Trophoblast cell (in vitro differentiated cells and primary cell): ENCODE results near the gene PLEKHA5.

Experiments
- DNase-seq, 2 donors: peaks; one replicate each; pipeline ENCODE4 v3.0.0-alpha.2; 2016
- H2AFZ ChIP-seq: 2 replicates; pipeline ENCODE4 v1.6.1; 2013; ENCODE audit warnings: low read length, moderate library complexity, mild to moderate bottlenecking; ENCODE audit not compliant: insufficient read depth, poor library complexity
- H2AK5ac ChIP-seq: 2 replicates; pipeline ENCODE4 v1.6.1; 2013; ENCODE audit warnings: mild to moderate bottlenecking, low read length
- H2BK120ac ChIP-seq: 2 replicates; pipeline ENCODE4 v1.6.1; 2013; ENCODE audit warnings: low read length, mild to moderate bottlenecking, moderate library complexity; ENCODE audit not compliant: insufficient read depth, poor library complexity
- H2BK12ac ChIP-seq: 2 replicates; pipeline ENCODE4 v1.6.1; 2013; ENCODE audit warnings: mild to moderate bottlenecking, low read length, moderate library complexity
- H2BK5ac ChIP-seq: 2 replicates; pipeline ENCODE4 v1.6.1; 2013; ENCODE audit warnings: low read length, low read depth, moderate library complexity, mild to moderate bottlenecking; ENCODE audit not compliant: poor library complexity
- H3K14ac ChIP-seq: 2 replicates; pipeline ENCODE4 v1.6.1; 2013; ENCODE audit warnings: mild to moderate bottlenecking, low read length
- H3K18ac ChIP-seq: 2 replicates; pipeline ENCODE4 v1.6.1; 2013; ENCODE audit warnings: mild to moderate bottlenecking, low read length
- H3K23ac ChIP-seq: 2 replicates; pipeline ENCODE4 v1.6.1; 2013; ENCODE audit warnings: low read length
- H3K27ac ChIP-seq: 2 replicates; pipeline ENCODE4 v1.5.1; 2013; ENCODE audit warnings: low read depth, mild to moderate bottlenecking, inconsistent platforms, low read length, moderate library complexity
- H3K27me3 ChIP-seq: 2 replicates; pipeline ENCODE4 v1.6.1; 2013; ENCODE audit warnings: inconsistent platforms, mild to moderate bottlenecking, low read length, moderate library complexity; ENCODE audit not compliant: insufficient read depth
- H3K36me3 ChIP-seq, 2 experiments: 1 replicate in 1 of 2; 2 replicates in 1 of 2; pipeline ENCODE4 v1.6.1; 2013; ENCODE audit warnings: low read length in 2 of 2, mild to moderate bottlenecking in 2 of 2, moderate library complexity in 1 of 2; ENCODE audit not compliant: insufficient read depth in 2 of 2, control insufficient read depth in 1 of 2
- H3K4ac ChIP-seq: 2 replicates; pipeline ENCODE4 v1.6.1; 2013; ENCODE audit warnings: low read depth, mild to moderate bottlenecking, low read length, moderate library complexity
- H3K4me1 ChIP-seq, 2 experiments: 1 replicate in 1 of 2; 2 replicates in 1 of 2; pipeline ENCODE4 v1.6.1; 2013; ENCODE audit warnings: low read length in 2 of 2, mild to moderate bottlenecking in 2 of 2, moderate library complexity in 1 of 2; ENCODE audit not compliant: insufficient read depth in 2 of 2, control insufficient read depth in 1 of 2
- H3K4me2 ChIP-seq: 2 replicates; pipeline ENCODE4 v1.6.1; 2013; ENCODE audit warnings: inconsistent platforms, mild to moderate bottlenecking, low read length, moderate library complexity
- H3K4me3 ChIP-seq: 2 replicates; pipeline ENCODE4 v1.5.1; 2013; ENCODE audit warnings: mild to moderate bottlenecking, low read depth, low read length, inconsistent platforms
- H3K79me1 ChIP-seq: one replicate; pipeline ENCODE4 v1.6.1; 2013; ENCODE audit warnings: low read length
- H3K79me2 ChIP-seq: 2 replicates; pipeline ENCODE4 v1.6.1; 2013; ENCODE audit warnings: low read length, mild to moderate bottlenecking; ENCODE audit not compliant: control insufficient read depth, insufficient read depth, poor library complexity
- H3K9ac ChIP-seq: 2 replicates; pipeline ENCODE4 v1.6.1; 2013; ENCODE audit warnings: mild to moderate bottlenecking, low read length
- H3K9me3 ChIP-seq: 2 replicates; pipeline ENCODE4 v1.6.1; 2013; ENCODE audit warnings: low read depth, mild to moderate bottlenecking, control low read depth, inconsistent platforms, low read length; ENCODE audit not compliant: insufficient read depth
- H4K12ac ChIP-seq: 2 replicates; pipeline ENCODE4 v1.6.1; 2013; ENCODE audit warnings: low read depth, mild to moderate bottlenecking, low read length, moderate library complexity
- H4K8ac ChIP-seq: 2 replicates; pipeline ENCODE4 v1.6.1; 2013; ENCODE audit warnings: low read depth, mild to moderate bottlenecking, low read length, moderate library complexity
- H4K91ac ChIP-seq: one replicate; pipeline ENCODE4 v1.6.1; 2013; ENCODE audit warnings: low read depth, mild to moderate bottlenecking, low read length, moderate library complexity
- WGBS: extraction: QIAGEN DNeasy Blood & Tissue Kit; methylation state at CpG from one replicate; pipeline ENCODE4 v1.1.7; 2013; ENCODE audit warnings: missing lambda C conversion rate; ENCODE audit not compliant: insufficient read length, insufficient coverage; ENCODE audit errors: extremely low coverage; 5-methylcytosine and 5-hydroxymethylcytosine counted together

PLEKHA5 gene

DNA sequence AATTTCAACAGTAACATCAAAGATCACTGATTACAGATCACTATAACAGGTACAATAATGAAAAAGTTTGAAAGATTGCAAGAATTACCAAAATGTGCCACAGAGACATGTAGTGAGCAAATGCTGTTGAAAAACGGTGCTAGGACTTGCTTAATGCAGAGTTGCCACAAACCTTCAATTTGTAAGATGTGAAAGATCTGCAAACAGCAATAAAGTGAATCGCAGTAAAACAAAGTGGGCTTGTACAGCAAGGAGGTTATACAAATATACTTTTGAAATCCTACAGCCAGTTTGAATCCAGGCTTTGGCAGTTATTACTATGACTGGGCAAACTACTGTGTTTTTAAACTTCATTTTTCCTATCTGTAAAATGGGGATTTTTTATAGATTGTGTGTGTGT, 1.0 kb upstream of the PLEKHA5 start:
- Histone ChIP-seq H2BK12ac (no peak overlapping the region), H3K4me1 (no peaks in the 10 kb centered on the region), H4K12ac (no peak overlapping the region), H2BK5ac (no peak overlapping the region), H3K14ac (no peak overlapping the region), H3K4me2 (no peak overlapping the region), H3K9me3 (no peaks in the 10 kb centered on the region), H3K36me3 (no peaks in the 10 kb centered on the region), H2BK120ac (no peak overlapping the region), H4K91ac (no peak overlapping the region), H3K79me2 (peaks cover 9% of the 10 kb centered on the region), H3K27me3 (no peaks in the 10 kb centered on the region), H2AK5ac (no peak overlapping the region), H2AFZ (no peak overlapping the region), H3K79me1 (peaks cover 14% of the 10 kb centered on the region), H3K4me3 (no peak overlapping the region), H3K18ac (no peak overlapping the region), H4K8ac (no peak overlapping the region), H3K27ac (no peak overlapping the region), H3K23ac (no peak overlapping the region), H3K9ac (no peak overlapping the region), H3K4ac (no peak overlapping the region)
- DNase-seq, result no peak
- WGBS, result no CpG with 5 or more reads among the region's 2 CpGs

GRCh38 chr12:19129122-19129485, 429 bp upstream of the PLEKHA5 start:
- H3K23ac ChIP-seq, result no peak overlapping the region
- peak in 1 of 2 donors; percentile 64 for DNase-seq
- no peak overlapping the region for H2BK120ac ChIP-seq
- H2BK12ac ChIP-seq, result no peak overlapping the region
- H4K91ac ChIP-seq, result peak overlapping the region; percentile 54
- no peaks in the 10 kb centered on the region for H3K4me1 ChIP-seq
- peaks cover 14% of the 10 kb centered on the region for H3K79me1 ChIP-seq
- no peaks in the 10 kb centered on the region for H3K36me3 ChIP-seq
- no peak overlapping the region for H3K14ac ChIP-seq
- peak overlapping the region; percentile 76 for H3K27ac ChIP-seq
- peaks cover 9% of the 10 kb centered on the region for H3K79me2 ChIP-seq
- WGBS, result no CpG with 5 or more reads among the region's 12 CpGs
- H3K18ac ChIP-seq, result no peak overlapping the region
- H3K27me3 ChIP-seq, result no peaks in the 10 kb centered on the region
- no peak overlapping the region for H2AFZ ChIP-seq
- H3K4me2 ChIP-seq, result peak overlapping the region; percentile 32
- no peak overlapping the region for H4K8ac ChIP-seq
- H2BK5ac ChIP-seq, result peak overlapping the region; percentile 48
- no peak overlapping the region for H2AK5ac ChIP-seq
- no peak overlapping the region for H3K4ac ChIP-seq
- H3K9me3 ChIP-seq, result no peaks in the 10 kb centered on the region
- H4K12ac ChIP-seq, result no peak overlapping the region
- H3K4me3 ChIP-seq, result no peak overlapping the region
- H3K9ac ChIP-seq, result no peak overlapping the region

GRCh38 chr12:19130224-19131024, 891 bp downstream of the PLEKHA5 start:
- Histone ChIP-seq H3K18ac (peak overlapping the region; percentile 70), H4K91ac (peak overlapping the region; percentile 79), H2AK5ac (no peak overlapping the region), H3K27me3 (no peaks in the 10 kb centered on the region), H4K8ac (peak overlapping the region; percentile 55), H3K27ac (peak overlapping the region; percentile 76), H3K23ac (no peak overlapping the region), H3K9ac (peak overlapping the region; percentile 81), H3K4ac (peak overlapping the region; percentile 24), H2AFZ (peak overlapping the region; percentile 58), H3K79me1 (peaks cover 14% of the 10 kb centered on the region), H2BK12ac (peak overlapping the region; percentile 10), H3K79me2 (peaks cover 9% of the 10 kb centered on the region), H2BK120ac (peak overlapping the region; percentile 35), H4K12ac (peak overlapping the region; percentile 46), H3K14ac (peak overlapping the region; percentile 52), H3K4me2 (peak overlapping the region; percentile 89), H3K4me1 (no peaks in the 10 kb centered on the region), H3K36me3 (no peaks in the 10 kb centered on the region), H3K9me3 (no peaks in the 10 kb centered on the region), H2BK5ac (peak overlapping the region; percentile 65), H3K4me3 (peak overlapping the region; percentile 94)
- WGBS, result no CpG with 5 or more reads among the region's 61 CpGs
- DNase-seq, result peak in 1 of 2 donors; percentile 42

- H3K4me1 ChIP-seq, result no peaks in the 10 kb centered on the region
- peak overlapping the region; percentile 89 for H3K4me2 ChIP-seq
- H4K8ac ChIP-seq, result no peak overlapping the region
- peak overlapping the region; percentile 94 for H3K4me3 ChIP-seq
- H3K27me3 ChIP-seq, result no peaks in the 10 kb centered on the region
- no peak overlapping the region for H3K23ac ChIP-seq
- H2BK12ac ChIP-seq, result no peak overlapping the region
- H4K91ac ChIP-seq, result peak overlapping the region; percentile 79
- no peaks in the 10 kb centered on the region for H3K9me3 ChIP-seq
- peaks cover 9% of the 10 kb centered on the region for H3K79me2 ChIP-seq
- no peak overlapping the region for H2AFZ ChIP-seq
- H2AK5ac ChIP-seq, result no peak overlapping the region
- H3K9ac ChIP-seq, result peak overlapping the region; percentile 81
- WGBS, result no CpG with 5 or more reads among the region's 7 CpGs
- no peak overlapping the region for H4K12ac ChIP-seq
- H3K27ac ChIP-seq, result peak overlapping the region; percentile 76
- peak overlapping the region; percentile 65 for H2BK5ac ChIP-seq
- DNase-seq, result peak; percentile 62 to 84
- H3K36me3 ChIP-seq, result peaks cover 3% of the 10 kb centered on the region in 2 experiments
- H3K79me1 ChIP-seq, result peaks cover 14% of the 10 kb centered on the region
- H3K14ac ChIP-seq, result no peak overlapping the region
- no peak overlapping the region for H2BK120ac ChIP-seq
- no peak overlapping the region for H3K4ac ChIP-seq
- H3K18ac ChIP-seq, result no peak overlapping the region
Measured at GRCh38 chr12:19131025-19131444, 1.5 kb downstream of the PLEKHA5 start.
